Fibroblast of lung (primary cell): ENCODE data around the gene UGDH.
"Not testable (repeated sequence)": the region's sequence is repeated elsewhere in the genome, so short reads cannot be mapped to it uniquely, and the experiment has no call there.

Experiments
- EZH2 ChIP-seq: IDR thresholded peaks from 2 replicates; pipeline ENCODE4 v1.5.1; 2012; ENCODE audit warnings: low read length, control low read depth, mild to moderate bottlenecking; ENCODE audit errors: missing control alignments
- TF ChIP-seq, protein P1 (sequence below), 2 donors: IDR thresholded peaks in 1 of 2; conservative IDR thresholded peaks in 1 of 2; 1 replicate in 1 of 2; 2 replicates in 1 of 2; pipeline ENCODE4 v1.5.1; 2011 to 2012; ENCODE audit warnings: low read length in 2 of 2, control low read depth in 1 of 2, inconsistent platforms in 1 of 2, low read depth in 1 of 2, mild to moderate bottlenecking in 1 of 2

DNA sequence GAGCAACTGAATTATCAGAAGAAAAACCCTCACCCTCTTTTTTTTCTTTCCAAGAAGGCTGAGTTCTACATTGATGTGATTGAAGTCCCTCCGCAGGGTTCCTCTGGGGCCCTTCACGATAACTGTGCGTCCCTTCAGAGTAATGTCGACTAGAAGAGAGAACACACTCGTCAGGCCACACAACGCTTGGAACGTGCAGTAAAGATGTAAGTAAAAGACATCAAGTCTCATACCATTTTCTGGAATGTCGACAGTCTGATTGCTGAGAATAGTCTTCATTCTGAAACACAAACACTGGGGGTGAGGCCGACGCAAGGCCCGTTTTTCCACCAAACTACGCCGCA, 69.1 kb downstream of the UGDH start:
- TF ChIP-seq, protein P1, sequence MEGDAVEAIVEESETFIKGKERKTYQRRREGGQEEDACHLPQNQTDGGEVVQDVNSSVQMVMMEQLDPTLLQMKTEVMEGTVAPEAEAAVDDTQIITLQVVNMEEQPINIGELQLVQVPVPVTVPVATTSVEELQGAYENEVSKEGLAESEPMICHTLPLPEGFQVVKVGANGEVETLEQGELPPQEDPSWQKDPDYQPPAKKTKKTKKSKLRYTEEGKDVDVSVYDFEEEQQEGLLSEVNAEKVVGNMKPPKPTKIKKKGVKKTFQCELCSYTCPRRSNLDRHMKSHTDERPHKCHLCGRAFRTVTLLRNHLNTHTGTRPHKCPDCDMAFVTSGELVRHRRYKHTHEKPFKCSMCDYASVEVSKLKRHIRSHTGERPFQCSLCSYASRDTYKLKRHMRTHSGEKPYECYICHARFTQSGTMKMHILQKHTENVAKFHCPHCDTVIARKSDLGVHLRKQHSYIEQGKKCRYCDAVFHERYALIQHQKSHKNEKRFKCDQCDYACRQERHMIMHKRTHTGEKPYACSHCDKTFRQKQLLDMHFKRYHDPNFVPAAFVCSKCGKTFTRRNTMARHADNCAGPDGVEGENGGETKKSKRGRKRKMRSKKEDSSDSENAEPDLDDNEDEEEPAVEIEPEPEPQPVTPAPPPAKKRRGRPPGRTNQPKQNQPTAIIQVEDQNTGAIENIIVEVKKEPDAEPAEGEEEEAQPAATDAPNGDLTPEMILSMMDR (conservative IDR thresholded peaks at IDR 0.05 in 1 of 2, IDR thresholded peaks at IDR 0.05 in 1 of 2; ENCODE audit: low read depth in 1 of 2, low read length in 2 of 2), result not testable (repeated sequence)
- not testable (repeated sequence) for TF ChIP-seq EZH2
